ENCODE results near the gene TLCD2. TPM values are rescaled to one million over a fixed set of nuclear protein-coding genes. Genes with fewer than 3 reads are reported as not detected.
A peak's percentile ranks its signal among the peaks of the same experiment; 100 is the strongest.

TLCD2 gene
- total and polyA plus RNA-seq, 9 of the 15 experiments (the other 6 are each of a cell fraction or from before 2014, with no cell fraction given) = 0.10 to 0.89 (median 0.58) TPM

GRCh38 chr17:1750628-1751027 lies 40.5 kb upstream of the TLCD2 start:
- FAIRE-seq (no peak), ATAC-seq (no peak), DNase-seq (ENCODE audit: extremely low read depth in 1 of 4, low spot score in 3 of 4) (no peak)
- no TSS peak for BruUV-seq (replicated peaks)
- Histone ChIP-seq H3K27me3 (ENCODE audit: control insufficient read depth in 2 of 2, insufficient read depth in 2 of 2, low read length in 2 of 2) (no peaks in the 10 kb centered on the region), H3K9me1 (ENCODE audit: control insufficient read depth, insufficient read depth, low read length) (no peaks in the 10 kb centered on the region), H3K36me3 (ENCODE audit: control insufficient read depth, insufficient read depth, low read length) (no peaks in the 10 kb centered on the region), H2AFZ (ENCODE audit: low read depth, low read length) (no peak overlapping the region), H3K4me2 (ENCODE audit: insufficient read depth, low read length) (no peak overlapping the region), H3K79me2 (ENCODE audit: control insufficient read depth, insufficient read depth, low read length) (no peaks in the 10 kb centered on the region), H4K20me1 (replicated peaks; ENCODE audit: control insufficient read depth, insufficient read depth, low read length) (no peaks in the 10 kb centered on the region), H3K9me3 (replicated peaks; ENCODE audit: control insufficient read depth, insufficient read depth, low read depth, low read length) (no peaks in the 10 kb centered on the region), H3K9ac (ENCODE audit: insufficient read depth in 1 of 2, low read depth in 2 of 2, low read length in 2 of 2) (peak overlapping the region in 1 of 2 experiments; percentile 45; a peak in 1 of 4 replicates), H3K4me3 (no peak overlapping the region), H3K4me1 (replicated peaks in 1 of 2; ENCODE audit: control insufficient read depth in 2 of 2, insufficient read depth in 2 of 2, low read length in 2 of 2) (peaks cover 3 to 35% of the 10 kb centered on the region in 2 experiments; a peak in 2 of 5 replicates), H3K27ac (ENCODE audit: extremely low read depth, low read depth, low read length) (no peak overlapping the region)
- ChIA-PET CTCF (ENCODE audit: low intra/inter-chr PET ratio) (no interaction called here), POLR2A (interaction anchor here (0.5 kb wide), 1 partner anchor 10 kb away, joined by 3 read pairs; no protein-coding TSS in a partner anchor)
- in situ Hi-C loops (cut with MboI) = no loop called here
- TF ChIP-seq PRPF4 (IDR thresholded peaks at IDR 0.05; ENCODE audit: insufficient read depth, low read depth, low read length, poor library complexity, severe bottlenecking) (no peak), CBX8 (IDR thresholded peaks at IDR 0.05; ENCODE audit: borderline replicate concordance, extremely low read depth, low read depth, low read length, poor library complexity, severe bottlenecking) (no peak), SREBF1 (IDR thresholded peaks at IDR 0.05; ENCODE audit: borderline replicate concordance, low read depth, low read length) (no peak), THAP12 (CRISPR knock-in tag; IDR thresholded peaks at IDR 0.05) (no peak), BCL6 (CRISPR knock-in tag; IDR thresholded peaks at IDR 0.05) (no peak), CTBP1 (IDR thresholded peaks at IDR 0.05; ENCODE audit: borderline replicate concordance) (no peak), TAF9B (IDR thresholded peaks at IDR 0.05; ENCODE audit: partially characterized antibody) (no peak)
- intact Hi-C loops (cut with micrococcal nuclease) = no loop called here
- WGBS (ENCODE audit: insufficient coverage, low coverage, missing lambda C conversion rate) = 47% methylated on average over 7 of the region's 9 CpGs
